SHP77 (cell line): ENCODE results near the gene HTR6.

ENCODE experiments used
- DNase-seq, 2 experiments: peaks; one replicate each; lab custom pipeline; 2025; lab: John Stamatoyannopoulos, UW

HTR6 gene

GRCh38 chr1:19688041-19688842, 23.6 kb downstream of the HTR6 start:
- DNase-seq: no peak

DNA sequence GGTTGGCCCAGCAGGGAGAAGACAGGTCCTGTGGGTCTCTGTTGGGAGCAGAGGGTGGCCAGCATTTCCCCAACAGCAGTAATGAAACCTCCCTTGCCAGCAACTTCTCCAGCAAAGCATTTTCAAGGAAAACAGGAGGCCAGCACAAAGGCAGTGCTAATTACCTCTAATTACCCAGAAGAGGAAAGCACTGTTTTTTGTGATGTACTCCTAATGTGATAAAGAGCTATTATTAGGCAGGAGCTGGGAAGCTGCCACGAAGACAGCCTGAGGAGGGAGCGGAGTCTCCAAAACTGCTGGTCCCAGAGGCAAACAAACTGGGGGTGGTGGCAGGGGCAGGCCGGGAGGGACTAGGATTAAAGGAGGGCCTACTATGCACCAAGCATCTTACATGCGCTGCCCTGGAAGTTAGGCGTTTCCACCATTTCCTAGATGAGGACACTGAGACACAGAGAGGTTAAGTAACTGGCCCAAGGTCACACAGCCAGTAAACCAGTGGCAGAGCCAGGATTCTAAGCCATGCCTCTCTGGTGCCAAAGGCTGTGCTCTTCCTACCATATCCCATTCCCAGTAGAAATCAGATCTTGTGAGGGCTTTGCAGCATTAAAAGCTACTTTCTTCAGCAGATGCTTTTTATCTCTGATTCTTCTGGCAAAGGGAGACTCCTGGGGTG, 24.5 kb downstream of the HTR6 start:
- no peak for DNase-seq

- no peak for DNase-seq
Observed at GRCh38 chr1:19689856-19690255, 25.2 kb downstream of the HTR6 start.

- no peak for DNase-seq
Observed at GRCh38 chr1:19690342-19690741, 25.7 kb downstream of the HTR6 start.

GRCh38 chr1:19694298-19694697, 29.6 kb downstream of the HTR6 start:
- no peak for DNase-seq

DNA sequence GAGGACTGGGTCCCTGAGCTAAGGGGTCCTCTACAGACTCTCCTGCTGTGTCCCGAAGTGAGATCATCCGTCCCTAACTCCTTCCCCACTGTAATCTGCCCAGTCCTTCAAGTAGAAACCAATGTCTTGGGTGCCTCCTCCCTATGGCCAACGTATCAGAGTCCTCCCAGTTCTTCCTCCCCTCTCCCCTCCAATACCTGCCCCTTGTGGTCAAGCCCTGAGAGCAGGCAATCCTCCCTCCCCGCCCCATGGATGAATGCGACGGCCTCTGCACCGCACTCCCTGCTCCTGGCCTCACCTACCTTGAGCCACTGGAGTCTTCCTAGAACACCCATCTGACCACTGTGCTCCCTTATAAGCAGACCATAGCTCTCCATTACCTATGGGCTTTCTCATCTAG, 31.1 kb downstream of the HTR6 start:
- no peak for DNase-seq

- DNase-seq: no peak
Observed at GRCh38 chr1:19696820-19697219, 32.1 kb downstream of the HTR6 start.

GRCh38 chr1:19698181-19698580, 33.5 kb downstream of the HTR6 start:
- no peak for DNase-seq

DNA sequence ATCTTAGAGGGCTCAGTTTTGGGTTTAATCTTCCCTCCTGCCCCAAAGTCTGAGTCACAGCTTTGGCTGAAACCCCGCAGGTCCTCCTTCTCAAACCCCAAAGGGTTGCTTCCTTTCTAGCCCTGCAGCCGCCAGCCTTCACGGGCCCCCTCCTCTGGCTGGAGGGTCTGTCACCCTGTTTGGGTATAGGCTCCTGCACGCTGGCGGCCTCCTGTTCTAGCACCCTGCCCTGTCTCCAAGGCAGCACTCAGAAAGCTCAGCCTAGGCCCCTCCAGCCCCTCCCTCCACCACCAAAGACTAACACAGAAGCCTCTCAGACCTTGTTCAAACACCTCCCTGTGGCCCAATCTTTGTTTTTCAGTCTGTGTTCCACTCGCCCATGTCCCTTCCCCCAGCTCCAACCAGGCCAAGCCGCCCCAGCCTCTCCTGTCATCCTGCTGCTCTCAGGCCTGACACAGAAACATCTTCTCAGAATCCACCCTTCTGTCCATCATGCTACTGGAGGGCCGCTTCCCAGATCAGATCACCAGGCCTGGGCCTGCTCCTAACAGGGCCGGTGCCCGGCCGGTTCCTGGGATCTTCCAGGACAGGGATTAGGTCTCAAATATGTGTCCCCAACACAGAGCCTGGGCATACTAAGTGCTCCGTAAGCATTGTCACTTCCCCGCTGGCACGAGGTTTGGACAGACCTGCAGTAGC, 35.6 kb downstream of the HTR6 start:
- DNase-seq: no peak

GRCh38 chr1:19703280-19703679, 38.6 kb downstream of the HTR6 start:
- no peak for DNase-seq

- DNase-seq: peak; percentile 28 to 62
Observed at GRCh38 chr1:19704247-19705113, 39.8 kb downstream of the HTR6 start.

DNA sequence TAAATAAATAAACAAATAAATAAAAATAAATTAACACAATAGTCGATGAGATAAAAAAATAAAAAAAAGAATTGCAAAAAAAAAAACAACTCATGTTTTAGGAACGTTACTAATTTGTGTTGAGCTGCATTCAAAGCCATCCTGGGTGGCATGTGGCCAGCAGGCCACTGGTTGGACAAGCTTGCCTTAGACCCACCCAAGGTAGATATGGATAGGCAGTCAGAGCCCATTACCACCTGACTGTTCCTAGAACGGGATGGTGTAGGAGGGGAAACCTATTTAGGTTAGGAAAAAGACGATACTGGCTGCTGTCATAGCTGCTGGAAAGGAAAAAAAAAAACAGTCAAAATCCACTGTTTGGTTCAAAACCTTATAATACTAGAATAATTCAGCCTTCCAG, 40.8 kb downstream of the HTR6 start:
- no peak for DNase-seq

DNA sequence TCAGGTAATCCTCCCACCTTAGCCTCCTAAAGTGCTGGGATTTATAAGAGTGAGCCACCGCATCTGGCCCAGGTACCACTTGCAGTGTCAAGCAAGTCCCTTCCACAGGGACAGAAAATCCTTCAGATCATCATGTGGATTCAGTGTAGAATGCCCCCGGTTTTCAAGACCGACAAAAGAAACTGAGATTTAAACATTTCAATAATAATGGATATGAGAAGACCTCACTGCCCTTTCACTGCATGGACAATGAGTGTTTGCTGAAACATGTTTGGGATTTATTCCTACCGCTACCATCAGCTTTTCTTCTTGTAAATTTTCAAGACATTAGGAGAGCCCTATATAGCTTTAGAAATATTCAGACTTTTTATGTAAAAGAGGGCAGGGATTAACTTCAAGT, 41.5 kb downstream of the HTR6 start:
- no peak for DNase-seq

DNA sequence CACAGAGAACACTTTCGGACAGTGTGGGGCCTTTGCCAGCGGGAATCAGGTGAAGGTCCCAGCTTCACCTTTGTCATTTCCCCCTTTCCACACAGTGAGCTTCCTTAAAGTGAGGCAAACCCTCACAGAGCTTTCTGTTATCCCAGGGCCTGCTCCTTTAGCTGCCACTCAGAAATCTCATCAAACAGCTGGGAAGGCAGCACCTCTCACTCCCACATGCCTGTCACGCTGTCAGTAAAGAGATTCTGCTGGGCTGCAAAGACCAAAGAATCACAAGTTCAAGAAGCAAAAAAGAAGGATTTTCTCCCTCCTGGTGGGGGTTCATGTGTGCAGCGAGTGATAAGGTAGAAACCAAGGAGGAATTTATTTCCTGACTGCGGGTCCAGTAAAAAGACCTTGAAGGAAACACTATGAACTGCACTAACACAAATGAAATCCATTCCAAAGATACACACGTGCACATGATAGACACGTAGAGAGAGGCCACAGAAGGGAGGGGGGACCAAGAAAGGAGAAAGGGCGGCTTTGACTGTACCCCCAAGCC, 44.0 kb downstream of the HTR6 start:
- no peak for DNase-seq

GRCh38 chr1:19709260-19709793, 44.7 kb downstream of the HTR6 start:
- no peak for DNase-seq

DNA sequence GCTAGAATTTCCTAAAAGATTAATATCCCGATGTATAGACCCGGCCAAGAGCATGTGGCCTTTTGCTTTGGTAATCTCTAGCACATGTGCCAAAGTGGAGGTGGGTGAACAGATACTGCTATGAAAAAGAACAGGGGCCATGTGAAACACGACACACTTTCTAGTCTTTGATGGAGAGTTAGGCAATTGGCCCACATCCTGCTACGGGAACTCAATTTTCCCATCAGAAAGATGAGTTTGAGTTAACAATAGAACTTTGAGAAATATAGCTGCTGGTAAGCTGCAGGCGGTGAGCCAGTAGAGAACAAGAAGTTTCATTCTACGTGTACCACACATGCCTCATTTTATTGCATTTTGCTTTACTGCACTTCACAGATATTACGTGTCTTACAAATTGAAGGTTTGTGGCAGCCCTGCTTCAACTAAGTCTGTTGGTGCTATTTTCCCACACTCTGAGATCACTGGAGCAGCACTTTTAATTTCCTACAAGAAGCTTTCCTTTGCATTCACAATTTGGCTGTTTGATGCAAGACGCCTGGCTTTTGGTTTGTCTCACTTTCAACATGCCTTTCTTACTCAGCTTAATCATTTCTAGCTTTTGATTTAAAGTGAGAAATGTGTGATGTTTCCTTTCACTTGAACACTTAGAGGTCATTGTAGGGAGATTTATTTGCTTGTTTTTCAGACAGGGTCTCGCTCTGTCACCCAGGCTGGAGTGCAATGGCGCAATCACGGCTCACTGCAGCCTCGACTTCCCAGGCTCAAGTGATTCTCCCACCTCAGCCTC, 46.3 kb downstream of the HTR6 start:
- no peak for DNase-seq

- no peak for DNase-seq
Observed at GRCh38 chr1:19712928-19713327, 48.3 kb downstream of the HTR6 start.

GRCh38 chr1:19715334-19716203, 50.9 kb downstream of the HTR6 start:
- peak; percentile 89 to 94 for DNase-seq

- no peak for DNase-seq
Observed at GRCh38 chr1:19717467-19717866, 52.8 kb downstream of the HTR6 start.

- DNase-seq: no peak
Observed at GRCh38 chr1:19720174-19720573, 55.5 kb downstream of the HTR6 start.
